HG03442 (cell line): ENCODE measurements around the gene FNDC11.
A peak's percentile ranks its signal among the peaks of the same experiment; 100 is the strongest.
"Not testable (repeated sequence)": the region's sequence is repeated elsewhere in the genome, so short reads cannot be mapped to it uniquely, and the experiment has no call there.

Experiments used
- ATAC-seq: cut with Tn5 transposase; IDR thresholded peaks from one replicate; pipeline ENCODE4 v1.9.1; 2021; ENCODE audit warnings: mild to moderate bottlenecking, moderate library complexity; ENCODE audit not compliant: unreplicated experiment

The FNDC11 gene

GRCh38 chr20:63553933-63554290 is at the start of gene FNDC11:
TSS of gene FNDC11 (plus strand) at chr20:63554159. CDS start at chr20:63555664, 1,505 bp downstream.
- peak; percentile 25 for ATAC-seq

DNA sequence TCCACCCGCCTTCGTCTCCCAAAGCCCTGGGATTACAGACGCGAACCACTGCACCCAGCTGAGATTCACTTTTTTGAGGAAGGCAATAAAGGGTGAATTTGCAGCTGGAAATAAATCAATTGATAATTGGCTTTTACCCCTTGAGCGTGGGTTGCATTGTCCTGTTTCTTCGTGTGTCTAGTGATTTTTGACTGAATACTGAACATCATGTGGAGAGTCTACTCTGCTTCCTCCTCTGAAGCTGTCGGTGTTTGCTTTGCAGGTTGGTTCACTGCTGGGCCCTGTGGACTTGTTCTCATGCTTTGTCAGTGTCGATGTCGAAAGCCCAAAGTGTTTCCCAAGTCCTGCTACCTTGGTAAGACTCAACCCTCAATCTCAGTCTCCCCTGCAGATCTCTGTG is 49.3 kb upstream of the FNDC11 start:
- ATAC-seq, result no peak

DNA sequence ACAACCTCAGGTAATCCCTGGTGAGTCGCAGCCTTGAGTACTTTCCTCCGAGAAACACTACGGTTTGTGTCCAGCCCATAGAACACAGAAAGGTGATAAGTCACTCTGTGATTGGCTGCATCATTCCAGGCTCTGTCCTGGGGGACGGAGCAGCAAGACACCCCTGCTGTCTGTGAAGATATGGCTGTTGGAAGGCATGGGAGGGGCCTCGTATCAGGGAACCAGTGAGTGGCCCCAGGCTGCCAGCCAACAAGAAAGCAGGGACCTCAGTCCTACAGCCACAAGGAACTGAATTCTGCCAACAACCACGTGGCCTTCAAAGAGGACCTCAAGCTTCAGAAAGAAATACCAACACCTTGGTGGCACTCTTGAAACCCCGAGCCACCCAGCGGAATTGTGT is 48.7 kb upstream of the FNDC11 start:
- ATAC-seq, result no peak

DNA sequence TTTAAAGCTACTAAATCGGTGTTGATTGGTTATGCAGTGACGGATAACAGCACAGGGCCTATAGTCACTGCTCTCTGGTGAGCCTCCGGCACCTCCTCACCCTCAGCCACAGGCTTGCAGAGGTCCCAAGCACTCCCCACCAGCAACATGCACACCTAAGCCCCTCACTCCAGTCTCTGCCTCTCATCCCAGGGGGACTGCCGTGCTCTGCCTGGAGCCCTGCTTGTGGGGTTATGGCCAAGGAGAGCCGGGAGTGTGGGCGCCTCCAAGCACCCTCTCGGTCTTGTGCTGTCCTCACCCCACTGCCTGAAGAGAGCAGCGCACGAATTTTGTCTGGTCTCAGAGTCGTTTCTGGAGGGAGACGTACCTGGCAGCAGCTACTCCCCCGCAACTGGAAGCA is 48.2 kb upstream of the FNDC11 start:
- ATAC-seq, result no peak

GRCh38 chr20:63507083-63507743 is 46.7 kb upstream of the FNDC11 start:
- ATAC-seq, result no peak

GRCh38 chr20:63508072-63508768 is 45.7 kb upstream of the FNDC11 start:
- ATAC-seq, result no peak

- no peak for ATAC-seq
Observed at GRCh38 chr20:63509088-63509564, 44.8 kb upstream of the FNDC11 start.

DNA sequence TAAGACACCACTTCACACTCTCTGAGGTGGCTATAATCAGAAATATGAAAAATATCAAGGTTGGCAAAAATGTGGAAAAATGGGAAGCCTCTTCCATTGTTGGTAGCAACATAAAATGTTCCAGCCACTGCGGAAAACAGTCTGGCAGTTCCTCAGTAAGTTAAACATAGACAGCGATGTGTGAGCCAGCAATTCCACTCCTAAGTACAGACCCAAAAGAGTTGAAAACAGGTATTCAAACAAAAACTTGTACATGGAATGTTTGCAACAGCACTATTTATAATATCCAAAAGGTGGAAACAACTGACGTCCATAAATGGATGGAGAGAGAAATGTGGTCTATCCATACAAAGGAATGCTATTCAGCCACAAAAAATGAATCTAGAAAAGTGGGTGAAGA is 40.8 kb upstream of the FNDC11 start:
- no peak for ATAC-seq

- not testable (repeated sequence) for ATAC-seq
Observed at GRCh38 chr20:63514520-63514919, 39.4 kb upstream of the FNDC11 start.

- ATAC-seq, result no peak
Observed at GRCh38 chr20:63517376-63518309, 36.3 kb upstream of the FNDC11 start.

GRCh38 chr20:63518351-63518861 is 35.6 kb upstream of the FNDC11 start:
- no peak for ATAC-seq

GRCh38 chr20:63518946-63519667 is 34.9 kb upstream of the FNDC11 start:
- ATAC-seq, result no peak

DNA sequence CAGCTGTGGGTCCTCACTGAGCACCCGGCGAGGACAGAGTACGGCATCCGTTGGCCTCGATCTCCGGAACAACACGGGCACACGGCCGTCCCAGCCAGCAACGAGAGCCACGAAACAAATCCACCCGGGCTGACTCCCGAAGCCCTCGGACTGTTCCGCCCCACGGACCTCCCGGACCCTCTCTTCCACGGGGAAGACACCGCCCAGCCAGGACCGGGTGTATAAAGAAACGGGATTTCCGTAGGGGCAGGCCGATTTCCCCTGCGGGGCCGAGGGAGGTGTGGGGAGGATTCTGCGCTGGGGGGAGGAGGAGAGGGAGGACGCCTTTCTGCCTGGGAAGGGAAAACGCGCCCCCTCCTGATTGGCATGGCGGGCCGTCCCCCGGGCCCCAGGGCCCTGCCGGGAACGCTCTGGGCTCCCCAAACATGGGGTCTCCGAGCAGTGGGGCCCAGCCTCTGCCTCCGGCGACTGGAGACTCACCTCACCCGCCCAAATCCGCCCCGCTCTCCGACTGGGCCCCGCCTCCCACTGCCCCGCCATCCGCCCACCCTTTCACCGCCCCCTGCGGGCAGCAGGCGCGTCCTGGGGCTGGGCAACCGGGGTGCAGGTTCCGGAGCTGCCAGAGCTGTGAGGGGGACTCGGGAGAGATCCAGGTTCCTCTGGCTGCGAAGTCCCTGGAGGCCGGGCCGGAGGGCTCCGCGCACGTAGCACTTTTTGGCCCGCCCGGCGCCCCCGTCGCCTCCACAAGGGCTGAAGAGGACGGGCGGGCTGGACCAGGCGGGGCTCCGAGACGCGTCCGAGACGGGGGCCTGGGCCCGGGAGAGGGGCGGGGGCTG is 34.1 kb upstream of the FNDC11 start:
- ATAC-seq, result peak; percentile 34

GRCh38 chr20:63520504-63520933 is 33.4 kb upstream of the FNDC11 start, which contains the start of gene PPDPF:
TSS of gene PPDPF (plus strand) at chr20:63520765. CDS start at chr20:63521309, 544 bp downstream.
- ATAC-seq, result peak; percentile 55

- peak; percentile 44 for ATAC-seq
Observed at GRCh38 chr20:63520934-63521601, 32.9 kb upstream of the FNDC11 start.

DNA sequence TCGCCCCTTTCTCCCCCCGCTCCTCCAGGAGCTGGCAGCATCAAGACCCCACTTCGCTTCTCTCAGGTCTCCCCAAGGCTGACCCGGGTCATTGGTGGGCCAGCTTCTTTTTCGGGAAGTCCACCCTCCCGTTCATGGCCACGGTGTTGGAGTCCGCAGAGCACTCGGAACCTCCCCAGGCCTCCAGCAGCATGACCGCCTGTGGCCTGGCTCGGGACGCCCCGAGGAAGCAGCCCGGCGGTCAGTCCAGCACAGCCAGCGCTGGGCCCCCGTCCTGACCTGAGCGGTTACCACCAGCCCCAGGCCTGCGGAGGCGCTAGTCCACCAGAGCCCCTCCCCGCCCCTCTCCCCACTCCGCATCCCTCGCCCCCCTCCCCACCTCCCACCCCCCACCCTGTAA is 32.4 kb upstream of the FNDC11 start:
- ATAC-seq, result no peak

DNA sequence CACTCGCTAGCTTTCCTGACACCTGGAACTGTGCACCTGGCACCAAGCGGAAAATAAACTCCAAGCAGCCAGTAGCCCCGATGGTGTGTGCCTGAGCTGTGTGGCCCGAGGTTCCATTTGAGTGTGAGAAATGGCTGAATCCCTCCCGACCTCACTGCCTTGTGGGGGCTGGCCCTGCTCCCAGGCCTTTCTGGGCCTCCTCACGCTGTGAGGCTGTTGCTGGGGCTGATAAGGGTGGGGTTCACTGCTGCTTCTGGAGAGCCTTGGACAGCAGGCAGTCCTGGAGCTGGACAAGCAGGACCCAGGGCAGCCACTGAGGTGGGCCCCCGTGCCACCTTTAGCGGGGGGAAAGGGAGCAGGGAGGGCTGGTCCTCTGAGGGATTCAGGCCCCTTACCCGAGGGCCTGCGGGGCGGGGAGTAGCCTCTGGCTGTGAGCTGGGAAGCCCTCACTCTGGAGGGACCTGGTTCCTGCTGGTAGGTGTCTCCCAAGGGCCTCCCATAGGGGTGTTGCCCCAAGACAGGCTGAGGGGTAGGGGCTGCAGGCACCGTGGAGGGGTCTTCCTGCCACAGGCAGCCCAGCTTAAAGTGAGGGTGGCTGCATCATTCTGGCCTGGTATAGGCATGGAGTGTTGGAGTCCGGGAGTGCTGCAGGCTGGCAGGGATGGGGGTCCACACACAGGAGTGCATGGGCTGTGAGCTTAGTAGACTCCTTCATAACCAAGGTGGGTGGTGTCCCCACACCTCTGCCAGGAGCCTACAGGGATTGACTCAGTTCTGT is 31.7 kb upstream of the FNDC11 start:
- ATAC-seq, result no peak

- ATAC-seq, result no peak
Observed at GRCh38 chr20:63522981-63523611, 30.9 kb upstream of the FNDC11 start.
